Stimulated activated CD4-positive, alpha-beta T cell treated with anti-CD3 and anti-CD28 coated beads, Interleukin-12 subunit alpha, Interleukin-12 subunit beta, amount 100 ng/mL, for 24 hours (primary cell): ENCODE data around the gene HLCS.
"Not testable (repeated sequence)": the region's sequence is repeated elsewhere in the genome, so short reads cannot be mapped to it uniquely, and the experiment has no call there.

Experiments used
- DNase-seq, 2 experiments: peaks; one replicate each; pipeline ENCODE4 v3.0.0-alpha.2; 2020; ENCODE audit warnings: low read depth in 2 of 2

HLCS gene

DNA sequence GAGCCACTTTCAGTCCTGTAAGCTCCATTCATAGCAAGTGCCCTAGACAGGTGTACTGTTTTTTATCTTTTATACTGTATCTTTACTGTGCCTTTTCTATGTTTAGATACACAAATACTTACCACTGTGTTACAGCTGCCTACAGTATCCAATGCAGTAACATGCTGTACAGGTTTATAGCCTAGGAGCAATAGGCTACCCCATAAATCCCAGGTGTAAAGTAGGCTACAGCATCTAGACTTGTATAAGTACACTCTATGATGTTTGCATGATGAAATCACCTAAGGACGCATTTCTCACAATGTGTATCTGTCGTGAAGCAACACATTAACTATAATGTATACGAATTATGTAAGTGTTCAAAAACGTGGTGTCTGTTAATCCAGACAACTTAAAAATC, 10.7 kb downstream of the HLCS start:
- no peak for DNase-seq

DNA sequence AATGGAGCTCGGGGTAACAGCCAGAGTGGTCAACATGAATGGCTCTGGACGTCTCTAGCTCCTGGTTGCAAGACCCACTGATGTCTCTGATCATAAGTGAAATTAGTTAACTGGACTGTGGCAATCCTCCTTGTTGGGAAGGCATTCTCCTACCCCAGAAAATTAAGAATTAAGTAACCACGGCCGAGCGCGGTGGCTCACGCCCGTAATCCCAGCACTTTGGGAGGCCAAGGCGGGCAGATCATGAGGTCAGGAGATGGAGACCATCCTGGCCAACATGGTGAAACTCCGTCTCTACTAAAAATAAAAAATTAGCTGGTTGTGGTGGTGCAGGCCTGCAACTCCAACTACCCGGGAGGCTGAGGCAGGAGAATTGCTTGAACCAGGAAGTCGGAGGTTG, 14.1 kb downstream of the HLCS start:
- not testable (repeated sequence) for DNase-seq

DNA sequence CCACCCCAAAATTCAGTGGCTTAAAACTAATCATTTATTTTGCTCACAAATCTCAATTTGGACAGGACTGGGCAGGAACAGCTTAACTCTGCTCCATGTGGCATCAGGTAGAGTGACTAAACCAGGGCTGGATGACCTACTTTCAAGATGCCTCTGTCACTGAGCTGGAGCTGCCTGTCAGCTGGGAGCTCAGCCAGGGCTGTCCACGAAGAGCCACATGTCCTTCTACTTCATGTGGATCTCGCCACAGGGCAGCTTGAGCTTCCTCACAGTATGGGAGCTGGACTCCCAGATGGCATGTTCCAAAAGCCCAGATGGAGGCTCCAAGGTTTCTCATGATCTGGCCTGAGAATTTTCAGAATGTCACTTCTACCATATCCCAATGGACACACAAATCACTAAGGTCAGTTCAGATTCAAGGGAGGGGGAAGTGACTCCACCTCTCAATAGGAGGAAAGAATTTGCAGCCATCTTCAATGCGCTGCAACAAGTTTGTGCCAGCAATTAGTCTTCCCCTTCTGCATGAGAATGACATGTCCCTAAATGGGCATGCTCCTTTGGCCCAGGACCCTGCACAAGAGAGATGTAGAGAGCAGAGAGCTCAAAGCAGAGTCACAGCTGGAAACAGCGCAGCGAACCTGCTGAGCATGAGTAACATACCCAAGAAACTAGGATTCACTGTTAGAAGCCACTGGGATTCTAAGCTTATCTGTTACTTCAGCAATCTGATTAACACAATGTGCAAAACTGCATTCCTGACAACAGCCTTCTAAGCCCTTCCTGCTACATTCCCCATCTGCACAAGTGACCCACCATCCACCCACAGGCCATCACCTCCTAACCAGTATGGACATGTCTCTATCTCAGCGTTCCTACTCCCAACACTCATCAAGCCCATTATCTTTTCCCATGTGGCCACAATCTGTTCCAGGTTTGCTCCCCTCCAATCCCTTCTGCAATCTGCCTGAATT, 17.0 kb downstream of the HLCS start:
- no peak for DNase-seq

DNA sequence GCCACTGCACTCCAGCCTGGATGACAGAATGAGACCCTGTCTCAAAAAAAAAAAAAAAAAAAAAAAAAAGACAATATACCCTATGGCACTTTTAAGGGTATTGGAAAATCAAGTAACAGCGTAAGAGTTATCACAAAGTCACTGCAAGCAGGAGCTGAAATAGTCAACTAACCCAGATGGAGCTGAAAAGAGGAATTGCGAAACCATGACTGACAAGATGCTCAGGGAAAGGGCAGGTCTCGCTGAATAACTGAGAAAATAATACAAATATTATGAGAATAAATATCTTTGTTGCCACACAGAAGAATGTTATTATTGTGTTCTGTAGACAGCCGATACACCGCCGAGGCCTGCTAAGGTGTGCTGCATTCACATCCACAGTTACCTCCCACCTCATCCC, 17.8 kb downstream of the HLCS start:
- DNase-seq = no peak

DNA sequence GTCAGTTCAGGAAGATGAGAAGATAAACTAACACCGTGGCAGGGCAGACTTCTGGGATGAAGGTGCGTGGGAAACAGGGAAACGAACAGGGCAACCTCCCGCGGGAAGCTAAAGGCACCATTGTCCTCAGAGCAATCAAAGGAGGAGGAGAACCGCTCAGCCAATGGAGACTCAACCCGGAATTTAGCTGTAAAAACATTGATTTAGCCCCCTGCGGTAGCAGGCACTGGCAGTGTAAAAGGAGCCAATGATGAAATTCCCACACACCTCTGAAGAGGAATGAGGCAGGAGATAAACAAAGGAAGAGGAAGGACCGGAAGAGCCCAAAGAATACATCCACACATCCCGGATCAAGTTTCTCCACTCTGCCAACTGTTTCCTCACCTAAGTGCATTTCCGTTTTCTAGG, 19.5 kb downstream of the HLCS start:
- DNase-seq = no peak

DNA sequence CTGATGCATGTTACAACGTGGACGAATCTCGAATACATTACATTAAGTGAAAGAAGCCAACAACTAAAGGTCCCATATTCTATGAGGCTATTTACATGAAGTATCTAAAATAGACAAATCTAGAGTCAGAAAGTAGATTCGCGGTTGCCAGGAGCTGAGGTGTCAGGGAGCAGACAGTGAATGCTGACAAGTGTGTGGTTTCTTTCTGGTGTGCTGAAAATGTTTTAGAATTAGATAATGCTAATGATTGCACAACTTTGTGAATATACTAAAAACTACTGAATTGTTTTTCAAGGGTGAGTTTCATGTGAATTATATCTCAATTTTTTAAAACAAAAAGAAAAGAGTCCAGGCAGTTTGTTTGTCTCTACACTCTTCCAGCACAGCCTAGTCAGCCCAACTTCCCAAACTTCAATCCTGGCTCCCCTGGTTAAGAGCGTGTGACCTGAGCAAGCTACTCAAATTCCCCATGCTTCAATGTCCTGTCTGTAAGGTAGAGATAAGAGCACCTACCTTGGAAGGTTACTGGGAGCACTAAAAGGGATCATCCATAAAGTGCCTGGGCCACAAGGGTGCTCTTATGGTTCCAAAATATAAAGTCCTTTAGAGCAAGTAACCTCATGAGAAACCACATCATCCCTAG, 20.9 kb downstream of the HLCS start:
- DNase-seq = no peak

DNA sequence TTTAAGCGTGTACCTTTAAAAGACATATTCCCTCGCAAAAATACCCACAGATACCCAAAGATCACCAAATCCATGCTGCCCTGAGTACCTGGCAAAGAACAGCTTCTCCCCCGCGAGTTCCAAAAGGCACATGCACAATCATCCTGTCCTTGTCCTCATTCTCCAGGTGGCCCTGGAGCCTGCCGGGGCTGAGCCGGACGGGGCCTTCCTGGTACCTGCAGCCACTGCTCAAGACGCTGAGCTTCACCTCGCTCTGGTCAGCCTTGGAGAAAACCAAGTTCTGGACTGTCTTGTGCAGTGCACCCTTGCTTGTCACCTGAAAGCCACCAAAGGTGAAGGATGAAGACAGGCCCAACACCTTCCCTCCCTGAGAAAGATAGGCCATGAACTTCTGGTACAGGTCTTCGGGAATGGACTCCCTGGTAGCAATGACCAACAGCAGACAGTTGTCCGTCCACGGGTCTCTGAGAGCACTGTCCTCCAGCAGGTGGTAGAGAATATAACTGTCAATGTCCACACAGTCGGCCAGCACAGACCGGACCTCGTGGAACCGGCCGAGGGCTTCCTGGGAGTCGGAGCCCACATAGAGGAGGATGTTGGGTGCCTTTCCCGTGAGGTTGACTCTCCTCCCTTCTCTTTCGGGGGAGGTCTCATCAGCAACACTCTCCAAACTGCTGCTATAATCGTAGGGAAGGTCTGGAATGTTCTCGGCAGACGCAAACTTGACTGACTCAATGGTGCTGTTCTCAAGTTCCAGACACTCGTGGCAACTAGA, 29.9 kb downstream of the HLCS start:
- no peak for DNase-seq

DNA sequence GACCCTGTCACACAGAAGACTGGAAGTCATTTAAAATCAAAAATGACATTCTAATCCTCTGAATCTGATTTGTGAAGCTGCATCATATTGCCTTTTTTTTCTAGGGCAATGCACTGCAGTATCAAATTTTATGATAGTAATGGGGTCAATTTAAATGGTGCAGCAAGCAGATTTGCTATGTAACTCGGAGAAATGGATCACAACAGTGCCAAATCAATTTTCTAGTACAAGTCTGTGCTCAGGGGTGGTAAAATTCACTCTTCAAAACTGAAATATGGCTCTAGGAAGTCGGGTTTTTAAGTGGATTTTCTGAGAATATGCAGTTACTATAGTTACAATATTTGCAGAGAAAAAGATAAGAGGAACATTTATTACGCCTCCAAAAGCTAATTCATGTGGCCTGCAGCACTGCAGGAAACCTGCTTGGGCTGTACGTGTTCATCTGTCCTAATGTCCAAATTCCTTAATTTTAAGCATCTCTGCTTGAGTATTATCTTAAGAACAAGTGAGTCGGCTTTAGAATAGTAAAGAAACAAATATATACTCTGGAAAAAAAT, 31.5 kb downstream of the HLCS start:
- no peak for DNase-seq

DNA sequence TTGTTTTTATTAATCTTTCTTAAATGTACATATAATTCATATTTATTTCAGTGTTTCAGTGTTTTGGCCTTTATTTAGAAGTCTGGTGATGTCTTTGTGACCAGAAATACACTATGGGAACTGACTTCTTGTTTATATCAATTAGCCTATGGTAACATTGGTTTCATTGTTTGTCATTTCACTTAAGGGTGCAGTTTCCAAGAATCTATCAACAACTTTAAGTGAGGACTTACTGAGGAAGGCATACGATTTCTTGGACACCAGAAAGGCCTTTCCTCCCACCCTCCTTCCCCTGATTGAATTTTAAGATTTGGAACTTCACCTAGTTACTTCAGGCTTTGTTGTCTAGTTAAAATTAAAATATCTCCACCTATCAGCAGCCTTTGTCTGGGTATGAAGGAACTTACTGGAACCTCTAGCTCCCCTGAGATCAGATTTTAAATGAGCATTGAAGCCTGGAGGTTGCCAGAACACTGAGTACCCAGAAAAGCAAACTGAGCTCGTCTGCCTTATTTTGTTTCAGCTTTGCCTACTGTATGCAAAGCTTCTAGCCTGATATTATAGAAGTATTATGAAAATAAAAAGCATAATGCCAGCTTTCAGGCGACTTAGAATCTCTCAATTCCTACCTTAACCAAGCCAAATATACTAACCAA, 34.2 kb downstream of the HLCS start:
- no peak for DNase-seq

DNA sequence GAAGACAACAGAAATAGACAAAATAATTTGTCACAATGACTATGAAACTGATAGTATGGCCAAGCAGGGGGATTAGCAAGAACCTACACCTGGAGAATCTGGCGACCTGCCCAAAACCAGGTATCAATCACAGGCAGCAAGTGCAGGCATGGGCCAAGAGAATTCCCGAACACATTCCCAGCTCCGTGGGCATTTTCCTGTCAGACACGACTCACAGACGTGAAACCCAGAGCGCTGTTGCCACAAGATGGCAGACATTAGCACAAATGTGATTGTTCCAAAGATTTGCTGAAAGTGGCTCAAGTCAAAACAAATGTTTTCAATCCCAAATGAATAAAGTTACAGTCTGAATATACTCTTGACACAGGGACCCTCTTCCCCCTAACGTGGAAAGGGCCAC, 36.8 kb downstream of the HLCS start:
- no peak for DNase-seq

DNA sequence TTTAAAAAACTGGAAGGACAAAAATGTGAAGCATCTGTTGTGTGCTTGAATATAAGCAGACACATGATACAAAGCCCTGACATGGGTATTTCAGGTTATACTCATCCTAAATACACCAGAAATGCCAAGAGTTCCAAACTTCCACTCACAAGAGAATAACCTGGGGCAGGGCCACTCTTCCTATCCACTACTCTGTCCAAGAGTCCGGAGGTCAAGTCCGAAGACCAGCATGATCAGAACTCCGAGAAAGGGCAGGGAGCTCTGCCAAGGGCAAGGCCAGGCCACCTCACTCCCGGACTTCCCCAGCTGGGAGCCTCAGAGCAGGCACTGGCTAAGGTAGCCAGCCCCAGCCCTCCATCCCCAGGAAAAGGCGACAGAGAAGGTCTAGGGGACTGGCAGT, 37.5 kb downstream of the HLCS start:
- DNase-seq = no peak

DNA sequence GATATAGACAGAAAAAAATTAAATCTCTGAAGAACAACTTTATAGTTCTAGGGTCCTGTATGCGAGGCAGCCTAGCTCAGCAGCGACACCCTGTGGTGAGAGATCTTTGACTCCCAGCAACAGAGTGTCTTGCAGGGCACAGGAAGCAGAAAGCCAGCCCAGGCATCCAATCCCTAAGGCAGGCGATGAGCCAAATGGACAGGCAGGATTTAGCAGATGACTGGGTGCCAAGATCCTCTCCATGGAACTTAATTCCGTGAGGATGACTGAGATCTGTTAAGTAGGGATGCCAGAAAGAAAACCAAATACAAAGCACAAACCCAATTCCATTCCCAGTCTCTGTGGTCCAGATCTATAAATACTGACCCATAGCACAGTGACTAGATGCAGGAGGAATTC, 38.8 kb downstream of the HLCS start:
- peak; percentile 51 to 78 for DNase-seq

DNA sequence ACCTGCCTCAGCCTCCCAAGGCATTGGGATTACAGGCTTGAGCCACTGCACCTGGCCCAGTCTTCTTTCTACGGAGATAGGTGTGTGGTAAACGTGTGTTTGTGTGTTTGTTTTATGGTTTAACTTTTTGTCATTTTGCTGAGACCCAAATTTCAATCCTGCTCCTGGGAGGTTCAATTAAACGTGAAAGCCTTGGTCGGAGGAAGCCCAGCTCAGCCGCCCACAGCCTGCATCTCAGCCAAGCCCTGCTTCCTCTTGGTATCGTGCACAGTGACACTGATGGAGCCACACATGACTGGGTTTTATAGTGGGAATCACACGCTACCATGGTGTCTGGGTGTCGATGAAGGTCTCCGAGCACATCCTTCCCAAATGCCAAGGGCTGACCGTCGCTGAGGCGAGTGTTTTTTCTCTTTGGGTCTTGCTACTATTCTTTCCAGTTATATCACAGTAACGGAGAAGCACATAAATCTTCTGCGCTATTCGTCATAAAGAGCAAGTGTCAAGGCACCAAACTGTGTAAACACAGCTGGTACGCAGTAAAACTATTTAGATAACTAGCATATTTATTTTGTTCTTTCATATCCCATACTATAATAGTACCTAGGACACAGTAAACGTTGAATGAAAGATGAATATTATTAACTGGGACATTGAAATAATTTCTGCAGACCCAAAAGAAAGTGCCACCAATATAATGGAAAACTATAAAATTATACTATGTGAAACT, 39.3 kb downstream of the HLCS start:
- DNase-seq = no peak

DNA sequence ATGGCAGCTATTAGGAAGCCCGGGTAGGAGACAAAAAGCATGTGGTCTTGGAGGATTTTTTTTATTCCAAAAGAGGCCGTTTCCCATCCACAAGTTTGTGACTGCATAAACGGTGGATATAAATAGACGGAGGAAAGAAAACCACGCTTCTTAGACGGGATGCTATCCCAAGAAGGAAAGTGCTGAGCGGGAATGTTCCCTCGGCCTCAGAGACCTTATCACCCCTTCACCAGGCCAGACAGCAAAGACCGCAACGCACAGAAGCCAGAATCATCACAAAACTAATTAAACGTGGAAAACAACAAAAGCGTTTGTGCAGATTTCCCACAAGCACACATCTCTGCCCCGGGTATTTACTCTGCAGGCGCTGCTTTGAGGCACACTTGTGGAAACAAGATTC, 43.2 kb downstream of the HLCS start:
- DNase-seq = no peak

DNA sequence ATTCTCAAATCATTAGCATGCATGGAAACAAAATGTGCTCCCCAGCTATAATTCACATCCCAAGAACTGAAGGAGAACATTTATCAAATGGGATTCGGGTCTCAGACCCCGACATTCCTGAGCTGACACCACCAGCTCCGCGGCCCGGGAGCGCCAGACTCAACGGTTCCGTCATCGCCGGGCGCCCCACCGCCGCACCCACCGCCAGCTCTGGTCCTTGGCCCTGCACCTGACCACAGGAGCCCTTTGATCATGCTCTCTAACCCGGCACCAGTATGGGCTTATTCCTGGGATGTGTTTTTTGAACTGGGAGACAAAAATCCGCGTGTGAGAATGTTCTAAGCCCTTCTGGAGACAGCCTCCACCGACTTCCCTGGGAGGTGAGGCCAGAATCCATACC, 43.6 kb downstream of the HLCS start:
- DNase-seq = no peak

DNA sequence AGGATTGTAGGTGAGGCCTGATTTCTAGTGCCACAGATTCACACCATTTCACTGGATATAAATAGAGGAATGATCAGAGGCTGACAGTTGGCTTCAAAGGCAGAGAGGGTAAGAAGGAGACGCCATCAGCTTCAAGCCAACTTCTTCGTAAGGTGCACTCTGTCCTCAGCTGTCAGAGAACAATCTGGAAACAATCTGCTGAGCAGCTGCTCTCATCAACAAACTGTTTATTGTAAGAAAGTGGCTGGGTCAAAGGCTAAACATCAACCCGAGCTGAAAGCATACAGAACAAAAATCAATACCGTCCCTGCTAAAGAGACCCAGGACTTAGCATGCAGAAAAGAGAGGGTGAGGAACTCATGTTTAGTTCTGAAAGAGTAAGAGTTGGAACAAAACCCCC, 48.2 kb downstream of the HLCS start:
- DNase-seq = no peak

DNA sequence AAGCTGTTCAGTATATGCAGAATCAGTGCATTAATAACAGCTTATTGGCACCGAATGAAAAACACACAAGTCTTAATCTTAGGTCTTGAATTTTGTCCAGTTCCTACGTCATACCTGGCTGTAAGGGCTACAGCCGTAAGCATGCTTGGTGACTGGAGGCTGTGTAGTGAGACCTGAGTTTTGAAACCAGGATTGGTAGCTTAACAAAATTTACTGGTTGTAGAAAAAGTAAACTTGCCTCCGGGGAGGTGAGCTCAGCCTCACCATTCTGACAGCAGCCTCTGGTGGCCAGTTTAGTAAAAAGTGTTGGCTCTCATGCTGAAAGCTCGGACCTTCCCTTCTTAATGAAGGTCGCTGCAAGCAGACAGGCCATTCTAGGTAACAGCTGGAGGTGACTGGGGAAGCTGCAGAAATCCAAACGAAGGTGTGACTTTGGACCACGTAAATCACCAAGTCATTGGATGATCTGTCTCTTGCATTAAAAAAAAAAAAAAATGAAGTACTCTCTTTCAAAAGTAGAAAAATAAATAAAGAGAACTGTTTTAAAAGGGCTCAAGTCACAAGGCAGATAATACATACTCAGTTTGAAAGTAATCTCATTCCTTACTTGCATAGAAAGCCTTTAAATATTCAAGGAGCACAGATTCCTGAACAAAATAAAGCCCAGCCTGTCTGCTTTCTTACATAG, 48.9 kb downstream of the HLCS start:
- no peak for DNase-seq

DNA sequence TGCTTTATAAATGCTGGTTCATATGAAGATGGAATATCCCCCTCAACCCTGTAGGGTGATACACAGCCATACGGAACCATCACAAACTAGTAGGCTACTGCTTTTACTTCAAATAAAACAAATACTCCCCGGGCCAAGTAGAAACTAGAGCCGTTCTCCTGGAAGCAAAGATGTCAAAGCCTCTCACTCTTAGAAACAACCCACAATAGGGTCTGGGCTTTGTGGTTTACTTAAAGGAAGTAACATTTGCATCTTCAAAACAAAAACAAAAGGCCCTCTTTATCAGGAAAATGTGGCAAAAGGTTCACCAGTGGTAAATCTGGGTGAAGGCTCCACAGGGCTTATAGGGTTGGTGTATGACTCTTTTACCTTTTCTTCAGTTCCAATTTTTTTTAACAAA, 49.8 kb downstream of the HLCS start:
- DNase-seq = no peak

DNA sequence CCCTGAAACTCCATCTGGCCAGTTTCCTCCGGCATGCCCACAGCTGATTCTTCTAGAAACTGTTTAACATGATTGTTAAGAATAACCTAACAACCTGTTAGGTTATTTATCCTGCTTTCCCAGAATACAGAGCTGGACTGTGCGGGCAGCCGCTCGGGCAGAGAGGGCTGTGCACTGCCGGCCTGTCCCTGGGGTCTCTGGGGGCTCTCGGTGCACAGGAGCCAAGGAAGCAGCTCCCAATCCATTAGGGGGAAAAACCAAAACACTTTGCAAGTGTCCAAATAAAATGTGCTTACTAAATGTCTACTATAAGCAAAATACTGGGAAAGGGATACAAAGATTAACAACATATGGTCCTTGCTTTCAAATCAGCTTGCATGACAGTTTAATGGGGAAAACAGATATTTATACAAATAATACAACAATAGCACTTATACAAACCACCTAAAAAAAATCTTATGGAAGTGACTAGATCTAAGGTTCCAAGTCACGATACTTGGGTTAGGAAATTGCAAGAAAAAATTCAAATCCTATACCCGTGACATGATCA, 50.7 kb downstream of the HLCS start:
- no peak for DNase-seq
